Tibial nerve (tissue), 4 donors: Measurements from ENCODE around the gene PTPN5.

Experiments used
- EP300 ChIP-seq, 2 donors: sonication (generic); formaldehyde crosslinking; IDR thresholded peaks; one replicate each; pipeline ENCODE4 v1.6.1; 2017; ENCODE audit warnings: antibody characterized with exemption in 2 of 2, mild to moderate bottlenecking in 1 of 2
- TF ChIP-seq, protein P1 (sequence below), 5 experiments: fragments of 200-600 bp in 3 of 5; fragments of 450-650 bp in 2 of 5; sonication (generic) in 3 of 5; IDR thresholded peaks; one replicate each; pipeline ENCODE4 v1.5.1; 2016 to 2019; ENCODE audit warnings: antibody characterized with exemption in 5 of 5, mild to moderate bottlenecking in 3 of 5, moderate library complexity in 2 of 5

DNA sequence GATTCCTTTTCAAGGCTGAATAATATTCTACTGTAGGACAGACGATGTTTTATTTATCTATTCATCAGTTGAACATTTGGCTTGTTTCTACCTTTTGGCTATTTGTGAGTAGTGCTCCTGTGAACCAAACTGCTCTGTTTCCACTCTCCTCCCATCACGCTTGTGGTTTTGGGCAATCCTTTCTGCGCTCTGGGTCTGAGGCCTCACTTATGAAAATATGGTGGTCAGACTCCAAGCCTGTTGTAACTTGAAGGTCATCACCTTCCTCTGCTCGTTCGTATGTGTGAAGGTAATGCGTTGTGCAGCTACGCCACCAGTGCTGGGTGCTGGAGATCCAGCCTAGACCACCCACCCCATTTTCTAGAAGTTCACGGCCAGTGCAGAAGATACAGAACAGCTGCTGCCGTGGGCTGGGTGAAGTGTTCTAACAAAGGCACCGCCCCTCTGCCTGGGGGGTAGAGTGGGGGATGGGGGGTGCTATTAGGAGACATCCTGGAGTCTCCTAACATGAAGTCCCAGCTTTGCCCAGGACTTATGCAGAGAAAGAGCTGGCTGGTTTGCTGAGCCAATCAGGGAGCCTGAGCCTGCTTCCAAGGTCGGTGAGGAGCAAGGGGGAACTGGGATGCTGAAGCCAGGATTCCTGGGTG, 21.0 kb downstream of the PTPN5 start:
- TF ChIP-seq EP300 (IDR thresholded peaks at IDR 0.05): no peak
- TF ChIP-seq, protein P1, sequence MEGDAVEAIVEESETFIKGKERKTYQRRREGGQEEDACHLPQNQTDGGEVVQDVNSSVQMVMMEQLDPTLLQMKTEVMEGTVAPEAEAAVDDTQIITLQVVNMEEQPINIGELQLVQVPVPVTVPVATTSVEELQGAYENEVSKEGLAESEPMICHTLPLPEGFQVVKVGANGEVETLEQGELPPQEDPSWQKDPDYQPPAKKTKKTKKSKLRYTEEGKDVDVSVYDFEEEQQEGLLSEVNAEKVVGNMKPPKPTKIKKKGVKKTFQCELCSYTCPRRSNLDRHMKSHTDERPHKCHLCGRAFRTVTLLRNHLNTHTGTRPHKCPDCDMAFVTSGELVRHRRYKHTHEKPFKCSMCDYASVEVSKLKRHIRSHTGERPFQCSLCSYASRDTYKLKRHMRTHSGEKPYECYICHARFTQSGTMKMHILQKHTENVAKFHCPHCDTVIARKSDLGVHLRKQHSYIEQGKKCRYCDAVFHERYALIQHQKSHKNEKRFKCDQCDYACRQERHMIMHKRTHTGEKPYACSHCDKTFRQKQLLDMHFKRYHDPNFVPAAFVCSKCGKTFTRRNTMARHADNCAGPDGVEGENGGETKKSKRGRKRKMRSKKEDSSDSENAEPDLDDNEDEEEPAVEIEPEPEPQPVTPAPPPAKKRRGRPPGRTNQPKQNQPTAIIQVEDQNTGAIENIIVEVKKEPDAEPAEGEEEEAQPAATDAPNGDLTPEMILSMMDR (IDR thresholded peaks at IDR 0.05): no peak
